ENCODE results near the gene RGS6. TPM values are rescaled to one million over a fixed set of nuclear protein-coding genes. Genes with fewer than 3 reads are reported as not detected.

Gene RGS6
- total RNA-seq, 2 donors from 2014 or later = 3.2 TPM; not detected in 1

DNA sequence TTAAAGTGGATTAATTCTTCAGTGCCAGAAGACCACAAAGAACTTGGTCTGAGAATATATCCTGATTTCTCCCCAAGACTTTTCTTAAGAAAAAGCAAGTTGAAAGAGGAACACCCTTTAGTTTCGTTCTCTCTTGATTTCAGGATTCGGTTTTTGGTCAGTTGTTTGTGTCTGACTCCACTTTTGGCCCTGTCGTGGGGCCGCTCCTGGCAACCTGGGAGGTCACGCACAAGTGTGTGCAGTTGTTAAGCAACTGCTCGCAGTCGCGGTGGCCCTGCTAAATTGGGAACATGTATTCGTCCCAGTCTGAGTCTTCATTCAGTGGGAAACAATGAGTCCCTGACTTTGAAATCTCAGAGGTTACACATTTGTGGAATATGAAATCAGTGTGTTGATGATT lies 68.7 kb downstream of the RGS6 start:
- Histone ChIP-seq H3K4me3 (no peak overlapping the region), H3K27ac (no peak overlapping the region), H3K9me3 (no peaks in the 10 kb centered on the region), H3K4me1 (replicated peaks) (no peaks in the 10 kb centered on the region), H3K36me3 (no peaks in the 10 kb centered on the region), H3K27me3 (replicated peaks; ENCODE audit: insufficient read depth) (no peaks in the 10 kb centered on the region)
- TF ChIP-seq POLR2AphosphoS5 (IDR thresholded peaks at IDR 0.05) = no peak
- 83% methylated on average over 9 of the region's 9 CpGs for WGBS
- intact Hi-C loops (cut with DNase I) = no loop called here
- no peak for DNase-seq (ENCODE audit: low spot score)

GRCh38 chr14:72002731-72003130 lies 70.5 kb downstream of the RGS6 start:
- no peak for TF ChIP-seq POLR2A (IDR thresholded peaks at IDR 0.05)
- intact Hi-C loops (cut with DNase I) = no loop called here
- Histone ChIP-seq H3K4me3 (no peak overlapping the region), H3K27ac (no peak overlapping the region), H3K9me3 (no peaks in the 10 kb centered on the region), H3K36me3 (no peaks in the 10 kb centered on the region), H3K27me3 (replicated peaks; ENCODE audit: insufficient read depth) (no peaks in the 10 kb centered on the region), H3K4me1 (replicated peaks) (no peaks in the 10 kb centered on the region)
- WGBS = 75% methylated on average over 3 of the region's 3 CpGs
- no peak for DNase-seq (ENCODE audit: low spot score)

DNA sequence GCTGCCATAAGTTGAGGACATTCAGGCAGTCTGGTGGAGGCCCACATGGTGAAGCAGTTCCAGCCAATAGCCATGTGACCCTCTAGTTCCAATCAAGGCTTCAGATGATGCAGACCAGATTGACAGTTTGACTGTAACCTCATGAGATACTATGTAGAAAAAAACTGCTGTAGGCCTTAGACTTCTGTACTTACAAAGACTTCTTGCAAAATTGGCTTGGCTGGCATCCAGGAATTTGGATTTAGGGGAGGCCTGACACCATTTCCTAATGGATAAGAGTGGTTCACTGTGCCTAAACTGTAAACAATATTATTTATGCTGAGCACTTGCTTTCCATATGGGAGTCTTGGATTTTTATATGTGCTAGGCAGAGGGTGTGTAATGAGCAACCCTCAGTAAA lies 76.4 kb downstream of the RGS6 start:
- Histone ChIP-seq H3K9me3 (no peaks in the 10 kb centered on the region), H3K27me3 (replicated peaks; ENCODE audit: insufficient read depth) (no peaks in the 10 kb centered on the region), H3K27ac (no peak overlapping the region), H3K4me1 (replicated peaks) (no peaks in the 10 kb centered on the region), H3K36me3 (no peaks in the 10 kb centered on the region), H3K4me3 (no peak overlapping the region)
- no peak for TF ChIP-seq POLR2AphosphoS5 (IDR thresholded peaks at IDR 0.05)
- TF ChIP-seq, protein P1, sequence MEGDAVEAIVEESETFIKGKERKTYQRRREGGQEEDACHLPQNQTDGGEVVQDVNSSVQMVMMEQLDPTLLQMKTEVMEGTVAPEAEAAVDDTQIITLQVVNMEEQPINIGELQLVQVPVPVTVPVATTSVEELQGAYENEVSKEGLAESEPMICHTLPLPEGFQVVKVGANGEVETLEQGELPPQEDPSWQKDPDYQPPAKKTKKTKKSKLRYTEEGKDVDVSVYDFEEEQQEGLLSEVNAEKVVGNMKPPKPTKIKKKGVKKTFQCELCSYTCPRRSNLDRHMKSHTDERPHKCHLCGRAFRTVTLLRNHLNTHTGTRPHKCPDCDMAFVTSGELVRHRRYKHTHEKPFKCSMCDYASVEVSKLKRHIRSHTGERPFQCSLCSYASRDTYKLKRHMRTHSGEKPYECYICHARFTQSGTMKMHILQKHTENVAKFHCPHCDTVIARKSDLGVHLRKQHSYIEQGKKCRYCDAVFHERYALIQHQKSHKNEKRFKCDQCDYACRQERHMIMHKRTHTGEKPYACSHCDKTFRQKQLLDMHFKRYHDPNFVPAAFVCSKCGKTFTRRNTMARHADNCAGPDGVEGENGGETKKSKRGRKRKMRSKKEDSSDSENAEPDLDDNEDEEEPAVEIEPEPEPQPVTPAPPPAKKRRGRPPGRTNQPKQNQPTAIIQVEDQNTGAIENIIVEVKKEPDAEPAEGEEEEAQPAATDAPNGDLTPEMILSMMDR (IDR thresholded peaks at IDR 0.05) = no peak
- no peak for TF ChIP-seq POLR2A (IDR thresholded peaks at IDR 0.05)
- intact Hi-C loops (cut with DNase I) = no loop called here
- no peak for DNase-seq (ENCODE audit: low spot score)

DNA sequence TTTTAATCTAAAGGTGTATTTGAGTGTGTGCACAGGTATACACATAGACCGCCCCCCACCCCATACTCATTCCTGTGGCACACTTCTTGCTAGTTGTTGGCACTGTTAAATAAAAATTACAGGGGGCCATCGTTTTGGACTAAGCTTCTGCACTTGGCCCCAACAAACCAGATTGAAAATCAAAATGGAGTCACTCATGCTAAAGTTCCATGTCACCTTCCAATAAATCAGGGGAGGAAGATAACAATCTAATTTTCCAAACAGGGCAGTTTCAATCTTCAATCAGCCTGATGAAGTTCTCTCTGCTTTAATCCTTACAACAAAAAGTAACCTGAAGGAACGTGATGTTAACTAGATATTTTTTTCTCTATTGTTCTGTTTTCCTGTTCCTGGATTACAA lies 78.2 kb downstream of the RGS6 start:
- 55% methylated on average over 3 of the region's 3 CpGs for WGBS
- Histone ChIP-seq H3K9me3 (no peaks in the 10 kb centered on the region), H3K4me3 (no peak overlapping the region), H3K27ac (no peak overlapping the region), H3K4me1 (replicated peaks) (no peaks in the 10 kb centered on the region), H3K27me3 (replicated peaks; ENCODE audit: insufficient read depth) (no peaks in the 10 kb centered on the region), H3K36me3 (no peaks in the 10 kb centered on the region)
- no peak for DNase-seq (ENCODE audit: low spot score)
- intact Hi-C loops (cut with DNase I) = no loop called here
- TF ChIP-seq POLR2A (IDR thresholded peaks at IDR 0.05) = no peak
- no peak for TF ChIP-seq POLR2AphosphoS5 (IDR thresholded peaks at IDR 0.05)
- TF ChIP-seq, protein P1 (IDR thresholded peaks at IDR 0.05) = no peak

GRCh38 chr14:72013721-72014345 lies 81.6 kb downstream of the RGS6 start:
- H3K36me3 ChIP-seq = no peaks in the 10 kb centered on the region
- H3K4me1 ChIP-seq (replicated peaks) = no peaks in the 10 kb centered on the region
- 49% methylated on average over 8 of the region's 8 CpGs for WGBS
- intact Hi-C loops (cut with DNase I) = no loop called here
- H3K27ac ChIP-seq = no peak overlapping the region
- TF ChIP-seq, protein P1 (IDR thresholded peaks at IDR 0.05) = no peak
- no peak for TF ChIP-seq POLR2A (IDR thresholded peaks at IDR 0.05)
- no peaks in the 10 kb centered on the region for H3K27me3 ChIP-seq (replicated peaks; ENCODE audit: insufficient read depth)
- no peak overlapping the region for H3K4me3 ChIP-seq
- H3K9me3 ChIP-seq = no peaks in the 10 kb centered on the region
- no peak for DNase-seq (ENCODE audit: low spot score)

DNA sequence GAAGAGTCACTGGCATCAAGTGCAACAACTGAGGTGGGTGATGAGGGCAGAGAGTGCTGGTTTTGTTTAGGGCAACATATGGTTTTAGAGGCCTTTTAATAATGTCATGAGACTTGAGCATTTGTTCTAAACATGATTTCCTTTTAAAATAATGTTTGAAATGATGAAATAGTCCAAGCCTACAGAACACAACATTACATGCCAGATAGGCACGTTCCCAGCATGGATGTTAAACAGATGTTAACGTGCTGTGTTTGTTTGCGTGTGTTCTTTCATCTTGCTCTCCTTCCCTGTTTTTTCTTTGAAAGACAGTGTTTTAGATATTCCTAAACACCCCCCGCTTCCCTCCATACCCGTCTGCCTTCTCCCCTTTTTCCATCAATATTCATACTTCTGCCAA lies 82.3 kb downstream of the RGS6 start:
- H3K4me1 ChIP-seq (replicated peaks) = no peaks in the 10 kb centered on the region
- intact Hi-C loops (cut with DNase I) = no loop called here
- H3K36me3 ChIP-seq = no peaks in the 10 kb centered on the region
- no peak for DNase-seq (ENCODE audit: low spot score)
- WGBS = 84% methylated on average over 5 of the region's 5 CpGs
- TF ChIP-seq POLR2AphosphoS5 (IDR thresholded peaks at IDR 0.05) (no peak), POLR2A (IDR thresholded peaks at IDR 0.05) (no peak)
- TF ChIP-seq, protein P1 (IDR thresholded peaks at IDR 0.05) = no peak
- no peaks in the 10 kb centered on the region for H3K27me3 ChIP-seq (replicated peaks; ENCODE audit: insufficient read depth)
- H3K27ac ChIP-seq = no peak overlapping the region
- no peaks in the 10 kb centered on the region for H3K9me3 ChIP-seq
- no peak overlapping the region for H3K4me3 ChIP-seq
